Subcutaneous abdominal adipose tissue (tissue), 5 donors: ENCODE measurements around the gene RSPH1.

Experiments
- H3K27ac ChIP-seq: one replicate; pipeline ENCODE4 v1.7.0; 2013; ENCODE audit warnings: low read depth, mild to moderate bottlenecking, inconsistent platforms, low read length, moderate library complexity
- H3K27me3 ChIP-seq, 5 donors: one replicate each; pipeline ENCODE4 v1.7.0; 2013; ENCODE audit warnings: low read length in 5 of 5, inconsistent platforms in 1 of 5; ENCODE audit not compliant: control insufficient read depth in 5 of 5, insufficient read depth in 4 of 5
- H3K36me3 ChIP-seq, 5 donors: one replicate each; pipeline ENCODE4 v1.7.0; 2013; ENCODE audit warnings: low read length in 5 of 5; ENCODE audit not compliant: control insufficient read depth in 5 of 5, insufficient read depth in 5 of 5
- H3K4me1 ChIP-seq, 5 donors: one replicate each; pipeline ENCODE4 v1.7.0; 2013; ENCODE audit warnings: low read length in 5 of 5, mild to moderate bottlenecking in 3 of 5, moderate library complexity in 1 of 5; ENCODE audit not compliant: control insufficient read depth in 5 of 5, insufficient read depth in 5 of 5
- H3K4me3 ChIP-seq, 5 donors: one replicate each; pipeline ENCODE4 v1.7.0; 2013; ENCODE audit warnings: low read length in 5 of 5, low read depth in 1 of 5
- H3K9ac ChIP-seq, 5 donors: one replicate each; pipeline ENCODE4 v1.7.0; 2013; ENCODE audit warnings: low read length in 5 of 5, mild to moderate bottlenecking in 4 of 5, moderate library complexity in 3 of 5
- H3K9me3 ChIP-seq, 5 donors: one replicate each; pipeline ENCODE4 v1.7.0; 2013; ENCODE audit warnings: low read length in 5 of 5; ENCODE audit not compliant: control insufficient read depth in 5 of 5
- donor health status: healthy.
- donor health status: healthy.
- donor health status: healthy.
- donor health status: healthy.
- donor health status: healthy.

Gene RSPH1

DNA sequence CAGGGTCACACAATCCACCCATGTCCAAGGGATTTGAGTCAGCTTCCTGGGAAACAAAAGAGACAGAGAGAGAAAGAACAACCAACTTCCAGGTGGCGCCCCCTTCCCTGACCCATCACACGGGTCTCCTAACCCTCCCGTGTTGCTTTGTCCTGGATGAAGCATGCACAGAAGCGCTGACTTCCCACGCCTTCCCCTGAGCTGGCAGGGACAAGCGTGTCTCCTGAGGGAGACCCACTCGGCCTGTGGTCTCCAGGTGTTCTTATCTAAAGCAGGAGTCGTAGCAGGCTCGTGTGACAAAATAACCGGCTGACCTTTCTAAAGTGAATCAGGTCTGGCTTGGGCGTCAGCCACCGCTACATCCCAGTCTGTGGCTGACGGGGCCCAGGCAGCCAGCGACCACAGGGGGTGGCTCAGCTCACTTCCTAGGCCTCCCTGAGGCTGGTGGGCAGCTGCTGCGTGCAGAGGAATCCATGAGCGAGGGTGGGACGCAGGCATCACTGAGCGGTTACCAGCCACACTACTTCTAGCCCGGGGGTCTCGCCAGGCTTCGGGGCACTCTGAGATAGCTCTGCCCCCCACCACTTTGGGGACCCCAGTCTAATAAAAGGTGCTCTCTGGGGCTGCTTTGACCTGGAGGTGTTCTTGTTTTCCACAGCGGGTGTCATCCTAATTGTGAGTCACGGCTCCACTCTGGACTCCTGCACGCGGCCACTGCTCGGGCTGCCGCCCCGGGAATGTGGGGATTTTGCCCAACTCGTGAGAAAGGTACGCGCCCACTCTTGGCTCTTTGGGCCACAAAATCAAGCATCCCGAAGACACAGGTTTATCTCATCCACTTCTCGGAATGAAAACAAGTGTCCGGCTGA, 51.9 kb downstream of the RSPH1 start:
- H3K27me3 ChIP-seq: peaks cover 0 to 14% (median 11%) of the 10 kb centered on the region in 5 donors
- H3K4me3 ChIP-seq: no peak overlapping the region
- no peaks in the 10 kb centered on the region for H3K4me1 ChIP-seq
- no peaks in the 10 kb centered on the region for H3K9me3 ChIP-seq
- H3K27ac ChIP-seq: no peak overlapping the region
- H3K36me3 ChIP-seq: no peaks in the 10 kb centered on the region
- no peak overlapping the region for H3K9ac ChIP-seq

DNA sequence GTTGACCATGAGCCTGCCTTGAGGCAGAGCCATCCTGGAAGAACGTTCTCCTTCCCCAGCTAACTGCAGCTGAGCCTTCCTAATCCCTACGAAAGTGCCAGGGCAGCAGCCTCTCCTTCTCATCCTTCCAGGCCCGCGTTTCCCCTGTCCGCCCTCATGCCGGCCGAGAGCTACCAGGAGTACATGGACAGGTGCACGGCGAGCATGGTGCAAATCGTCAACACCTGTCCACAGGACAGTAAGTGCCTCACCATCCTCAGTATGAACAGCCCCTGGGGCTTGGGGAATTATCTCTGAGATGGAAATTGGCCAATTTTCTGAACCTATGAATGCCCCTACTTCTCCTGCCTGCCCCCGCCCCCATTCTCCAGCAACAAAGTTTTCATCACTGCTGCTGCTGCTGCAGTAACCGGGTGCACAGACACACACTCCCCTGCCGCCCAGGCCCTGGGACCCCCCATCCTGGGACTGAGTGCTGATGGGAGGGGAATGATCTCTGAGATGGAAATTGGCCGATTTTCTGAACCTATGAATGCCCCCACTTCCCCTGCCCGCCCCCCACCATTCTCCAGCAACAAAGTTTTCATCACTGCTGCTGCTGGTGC, 52.7 kb downstream of the RSPH1 start:
- no peak overlapping the region for H3K4me3 ChIP-seq
- no peaks in the 10 kb centered on the region for H3K9me3 ChIP-seq
- H3K27me3 ChIP-seq: peaks cover 0 to 18% (median 16%) of the 10 kb centered on the region in 5 donors
- H3K9ac ChIP-seq: no peak overlapping the region
- no peaks in the 10 kb centered on the region for H3K36me3 ChIP-seq
- H3K4me1 ChIP-seq: no peaks in the 10 kb centered on the region
- no peak overlapping the region for H3K27ac ChIP-seq

DNA sequence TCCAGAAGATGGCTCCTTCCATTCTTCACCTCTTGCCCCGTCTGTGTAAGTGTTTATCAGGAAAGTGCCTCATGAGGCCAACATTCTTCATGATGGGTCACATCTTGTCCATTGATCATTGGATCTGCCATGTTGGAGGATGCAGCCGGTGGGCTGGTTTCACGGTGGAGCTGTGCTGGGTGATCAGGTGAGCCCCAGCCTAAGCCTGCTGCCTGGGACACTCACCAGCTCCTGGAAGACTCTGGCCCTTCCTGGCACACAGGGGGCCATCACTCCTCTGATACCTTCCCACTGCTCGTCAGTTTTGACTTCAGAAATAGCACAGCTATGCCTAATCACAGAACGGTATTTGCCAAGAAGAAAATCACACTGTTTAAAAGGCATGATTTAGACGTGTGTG, 54.1 kb downstream of the RSPH1 start:
- Histone ChIP-seq H3K27ac (no peak overlapping the region), H3K27me3 (peaks cover 0 to 28% (median 17%) of the 10 kb centered on the region in 5 donors), H3K9ac (no peak overlapping the region), H3K9me3 (no peaks in the 10 kb centered on the region), H3K4me1 (no peaks in the 10 kb centered on the region), H3K36me3 (no peaks in the 10 kb centered on the region), H3K4me3 (no peak overlapping the region)

DNA sequence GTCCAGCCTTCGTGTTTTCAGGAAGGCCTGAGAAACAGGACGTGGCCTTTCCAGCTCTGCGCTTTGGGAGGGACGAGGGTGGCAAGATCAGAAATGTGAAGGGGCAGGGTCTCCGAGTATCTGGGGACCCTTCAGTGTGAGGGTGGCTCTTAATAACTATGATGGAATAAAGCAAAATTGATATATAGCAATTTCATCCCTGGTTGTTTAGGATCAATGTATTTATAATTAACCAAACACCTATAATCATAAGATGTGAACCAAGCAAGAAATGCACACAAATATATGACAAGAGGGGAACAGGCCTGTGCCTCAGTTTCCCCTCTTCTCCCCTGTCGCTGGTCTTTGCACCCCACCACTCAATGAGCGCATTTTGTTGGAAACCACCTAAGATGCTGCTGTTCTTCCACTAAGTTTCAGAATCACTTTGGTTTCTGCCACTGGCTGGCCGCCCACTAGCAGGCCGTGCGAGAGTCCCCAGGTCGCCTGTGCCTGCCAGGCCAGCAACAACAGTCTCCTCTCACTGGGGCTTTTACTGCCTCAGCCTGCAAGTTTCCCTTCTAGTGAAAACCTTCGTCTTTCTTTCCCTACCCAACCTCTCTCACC, 55.7 kb downstream of the RSPH1 start:
- H3K9me3 ChIP-seq: no peaks in the 10 kb centered on the region
- H3K27me3 ChIP-seq: peaks cover 0 to 23% (median 10%) of the 10 kb centered on the region in 5 donors
- no peak overlapping the region for H3K9ac ChIP-seq
- H3K4me3 ChIP-seq: no peak overlapping the region
- no peaks in the 10 kb centered on the region for H3K36me3 ChIP-seq
- H3K27ac ChIP-seq: no peak overlapping the region
- H3K4me1 ChIP-seq: no peaks in the 10 kb centered on the region

DNA sequence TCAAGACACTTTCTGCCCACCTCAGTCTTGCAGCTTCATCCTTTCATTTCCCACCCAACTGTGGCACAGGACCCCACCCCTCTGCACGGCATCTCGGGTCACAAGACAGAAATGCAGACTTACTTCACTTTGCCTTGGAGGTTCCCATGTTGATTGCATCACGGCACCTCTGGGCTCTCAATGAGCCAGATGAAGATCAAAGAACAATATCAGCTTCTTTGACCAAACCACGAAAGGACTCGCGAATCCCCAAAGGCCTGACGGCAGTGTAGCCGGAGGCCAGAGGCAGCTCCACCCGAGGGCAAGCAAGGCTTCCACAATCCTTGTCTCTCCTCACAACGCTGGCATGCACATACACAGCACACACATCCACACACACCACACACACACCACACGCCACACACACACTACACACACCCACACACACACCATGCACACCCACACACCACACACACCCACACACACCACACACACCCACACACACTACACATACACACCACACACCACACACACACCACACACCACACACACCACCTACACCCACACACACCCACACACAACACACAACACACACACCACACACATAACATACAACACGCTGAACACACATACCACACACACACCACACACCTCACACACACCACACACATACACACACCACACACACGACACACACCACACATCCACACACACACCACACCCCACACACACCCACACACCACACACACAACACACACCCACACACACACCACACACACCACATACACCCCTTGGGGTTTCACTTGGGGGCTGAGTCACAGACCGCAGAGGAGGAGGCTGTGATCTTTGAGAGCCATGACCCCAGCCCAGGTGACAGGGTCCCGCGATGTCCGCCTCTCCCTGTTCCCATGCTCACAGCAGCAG, 56.5 kb downstream of the RSPH1 start:
- no peaks in the 10 kb centered on the region for H3K9me3 ChIP-seq
- H3K27ac ChIP-seq: no peak overlapping the region
- H3K36me3 ChIP-seq: no peaks in the 10 kb centered on the region
- no peak overlapping the region for H3K9ac ChIP-seq
- no peak overlapping the region for H3K4me3 ChIP-seq
- peaks cover 0 to 19% (median 10%) of the 10 kb centered on the region in 5 donors for H3K27me3 ChIP-seq
- H3K4me1 ChIP-seq: no peaks in the 10 kb centered on the region

DNA sequence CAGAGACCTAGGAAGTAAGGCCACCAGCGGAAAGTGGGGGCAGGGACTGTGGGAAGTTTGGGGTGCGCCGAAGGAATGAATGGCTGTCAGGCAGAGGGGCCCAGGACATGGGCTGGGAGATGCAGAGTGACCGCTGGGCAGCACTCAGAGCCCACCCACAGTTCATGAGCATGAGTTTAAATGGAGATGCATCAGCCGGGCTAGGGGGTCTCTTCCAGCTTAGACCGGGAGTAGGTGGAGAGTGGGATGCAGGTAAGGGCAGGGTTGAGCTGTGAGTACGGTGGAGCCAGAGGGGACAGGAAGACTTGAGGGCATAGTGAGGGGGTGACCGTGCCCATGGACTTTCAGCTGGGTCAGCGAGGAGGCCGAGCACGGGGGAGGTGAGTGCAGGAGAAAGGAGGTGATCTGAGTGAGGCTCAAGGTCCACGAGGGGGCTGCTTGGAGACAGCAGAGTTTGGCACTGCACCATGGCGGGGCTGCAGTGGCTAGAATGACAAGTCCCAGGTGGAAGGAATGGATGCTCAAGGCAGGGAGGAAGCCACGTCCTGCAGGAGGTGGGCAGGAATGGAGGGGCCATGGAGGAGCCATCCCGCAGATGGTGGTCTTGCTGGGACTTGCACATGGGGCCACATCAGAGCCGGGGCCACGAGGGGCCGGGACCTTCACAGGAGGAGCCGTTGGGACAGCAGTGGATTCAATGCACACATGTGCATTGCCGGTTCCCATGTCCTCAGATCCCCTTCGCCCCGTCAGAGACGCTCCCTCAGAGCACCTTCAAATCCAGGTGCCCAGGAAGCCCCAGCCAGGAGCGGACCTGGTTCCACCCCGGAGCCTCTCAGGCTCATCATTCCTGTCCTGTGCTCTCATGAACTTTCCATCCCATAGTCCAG, 57.5 kb downstream of the RSPH1 start:
- Histone ChIP-seq H3K27me3 (peaks cover 0 to 22% (median 10%) of the 10 kb centered on the region in 5 donors), H3K9me3 (peaks cover 0 to 6% (median 0%) of the 10 kb centered on the region in 5 donors), H3K9ac (no peak overlapping the region), H3K4me3 (no peak overlapping the region), H3K4me1 (no peaks in the 10 kb centered on the region), H3K27ac (no peak overlapping the region), H3K36me3 (no peaks in the 10 kb centered on the region)

DNA sequence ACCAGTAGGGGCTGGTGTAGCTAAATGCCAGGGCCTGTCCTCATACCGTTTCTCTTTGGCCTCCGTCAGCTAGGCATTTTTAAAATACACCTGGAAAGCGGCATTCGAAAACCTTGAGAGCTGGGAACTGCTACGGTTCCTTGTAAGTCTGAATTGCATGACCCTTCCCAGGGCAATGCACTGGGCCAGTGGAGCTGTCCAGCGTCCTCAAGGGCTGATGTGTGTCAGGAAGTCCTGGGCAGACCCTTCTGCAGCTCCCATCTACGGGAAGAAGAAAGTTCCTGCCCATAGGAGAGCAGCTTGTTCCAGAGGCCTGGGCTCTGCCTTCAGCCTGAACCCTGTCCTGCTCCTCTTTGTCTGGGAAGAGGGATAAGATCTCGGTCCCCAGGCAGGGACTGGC, 58.2 kb downstream of the RSPH1 start:
- peaks cover 0 to 10% (median 5%) of the 10 kb centered on the region in 5 donors for H3K9me3 ChIP-seq
- no peak overlapping the region for H3K4me3 ChIP-seq
- H3K27ac ChIP-seq: no peak overlapping the region
- H3K9ac ChIP-seq: no peak overlapping the region
- H3K4me1 ChIP-seq: no peaks in the 10 kb centered on the region
- peaks cover 5 to 22% (median 10%) of the 10 kb centered on the region in 5 donors for H3K27me3 ChIP-seq
- H3K36me3 ChIP-seq: no peaks in the 10 kb centered on the region

DNA sequence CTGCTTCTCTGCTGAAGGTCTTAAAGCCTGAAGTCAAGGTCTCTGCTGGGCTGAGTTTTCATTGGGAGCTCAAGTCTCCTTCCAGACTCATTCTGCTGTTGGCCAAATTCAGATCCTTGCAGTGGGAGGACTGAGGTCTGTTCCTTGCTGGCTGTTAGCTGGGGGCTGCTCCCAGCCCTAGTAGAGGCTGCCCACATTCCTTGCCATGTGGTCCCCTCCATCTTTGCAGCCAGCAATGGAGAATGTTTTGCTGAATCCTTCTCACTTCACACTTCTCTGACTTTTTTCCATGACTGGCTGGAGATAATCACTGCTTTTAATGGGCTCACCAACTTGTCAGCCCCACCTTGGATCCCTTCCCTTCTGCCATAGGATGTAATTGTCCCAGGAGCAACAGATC, 59.1 kb downstream of the RSPH1 start:
- Histone ChIP-seq H3K27me3 (peaks cover 5 to 22% (median 10%) of the 10 kb centered on the region in 5 donors), H3K9ac (no peak overlapping the region), H3K27ac (no peak overlapping the region), H3K4me3 (no peak overlapping the region), H3K4me1 (no peaks in the 10 kb centered on the region), H3K9me3 (peaks cover 6 to 19% (median 14%) of the 10 kb centered on the region in 5 donors), H3K36me3 (no peaks in the 10 kb centered on the region)

DNA sequence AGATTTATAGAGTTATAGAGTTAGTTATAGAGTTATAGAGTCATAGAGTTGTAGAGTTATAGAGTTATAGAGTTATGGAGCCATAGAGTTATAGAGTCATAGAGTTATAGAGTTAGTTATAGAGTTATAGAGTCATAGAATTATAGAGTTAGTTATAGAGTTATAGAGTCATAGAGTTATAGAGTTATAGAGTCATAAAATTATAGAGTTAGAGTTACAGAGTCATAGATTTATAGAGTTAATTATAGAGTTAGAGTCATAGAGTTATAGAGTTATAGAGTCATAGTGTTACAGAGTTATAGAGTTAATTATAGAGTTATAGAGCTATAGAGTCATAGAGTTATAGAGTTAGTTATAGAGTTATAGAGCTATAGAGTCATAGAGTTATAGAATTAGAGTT, 60.2 kb downstream of the RSPH1 start:
- peaks cover 6 to 21% (median 14%) of the 10 kb centered on the region in 5 donors for H3K9me3 ChIP-seq
- no peaks in the 10 kb centered on the region for H3K4me1 ChIP-seq
- H3K27ac ChIP-seq: no peak overlapping the region
- peaks cover 5 to 22% (median 10%) of the 10 kb centered on the region in 5 donors for H3K27me3 ChIP-seq
- H3K9ac ChIP-seq: no peak overlapping the region
- H3K4me3 ChIP-seq: no peak overlapping the region
- H3K36me3 ChIP-seq: no peaks in the 10 kb centered on the region
